Measurements from ENCODE around the gene GALNT7.
"Not testable (repeated sequence)": the region's sequence is repeated elsewhere in the genome, so short reads cannot be mapped to it uniquely, and the experiment has no call there.

GALNT7 gene

DNA sequence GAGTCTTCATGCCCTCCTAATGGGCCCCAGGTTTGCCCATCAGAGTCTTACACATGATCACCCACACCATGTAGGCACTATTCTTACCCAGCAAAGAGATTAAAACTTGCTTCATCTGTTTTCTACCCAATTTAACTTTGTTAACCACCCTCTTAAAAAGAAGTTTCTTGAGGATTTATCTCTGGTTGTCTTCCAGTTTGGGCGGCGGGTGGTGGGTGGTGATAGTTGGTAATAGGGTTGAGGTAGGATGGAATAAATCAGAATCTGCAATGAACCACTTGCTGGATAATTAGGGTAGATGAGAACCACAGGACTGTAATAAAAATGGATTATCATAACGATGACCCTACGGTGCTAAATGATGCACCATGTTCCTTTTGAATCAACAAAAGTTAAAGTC is 30.9 kb downstream of the GALNT7 start:
- DNase-seq = no peak

DNA sequence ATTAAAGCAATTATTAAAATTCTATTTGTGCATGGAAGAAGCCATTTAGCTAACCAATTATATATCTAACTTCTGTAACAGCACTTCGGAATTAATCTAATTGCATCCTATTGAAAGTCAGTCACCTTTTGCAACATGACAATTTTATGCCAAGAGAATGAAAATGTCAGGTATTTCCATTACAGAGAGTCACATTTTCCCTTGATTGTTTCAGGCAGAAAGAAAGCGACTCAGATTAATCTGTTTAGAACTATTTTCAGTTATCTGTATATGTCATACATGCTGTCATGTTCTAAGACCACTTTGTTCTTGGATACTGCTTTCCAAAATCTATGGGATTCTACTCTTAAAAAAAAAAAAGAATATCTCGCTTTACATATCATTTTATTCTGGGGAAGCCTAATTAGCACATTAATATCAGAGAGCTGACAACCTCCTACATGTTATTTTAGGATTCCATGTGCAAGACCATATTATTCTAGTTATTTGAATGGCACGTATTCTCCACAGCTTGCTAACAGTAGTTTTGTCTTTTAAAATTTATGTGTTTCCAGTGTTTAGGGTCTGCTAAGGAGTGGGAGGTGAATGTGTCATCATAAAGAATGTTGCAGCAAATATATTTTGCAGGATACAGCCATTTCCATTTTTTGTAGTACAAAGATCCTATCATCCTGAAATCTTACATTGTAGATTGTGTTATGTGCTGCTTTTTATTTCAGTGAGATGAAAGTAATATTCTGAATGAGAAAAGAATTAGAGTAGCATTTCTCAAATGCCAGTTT is 31.7 kb downstream of the GALNT7 start:
- no peak for DNase-seq

DNA sequence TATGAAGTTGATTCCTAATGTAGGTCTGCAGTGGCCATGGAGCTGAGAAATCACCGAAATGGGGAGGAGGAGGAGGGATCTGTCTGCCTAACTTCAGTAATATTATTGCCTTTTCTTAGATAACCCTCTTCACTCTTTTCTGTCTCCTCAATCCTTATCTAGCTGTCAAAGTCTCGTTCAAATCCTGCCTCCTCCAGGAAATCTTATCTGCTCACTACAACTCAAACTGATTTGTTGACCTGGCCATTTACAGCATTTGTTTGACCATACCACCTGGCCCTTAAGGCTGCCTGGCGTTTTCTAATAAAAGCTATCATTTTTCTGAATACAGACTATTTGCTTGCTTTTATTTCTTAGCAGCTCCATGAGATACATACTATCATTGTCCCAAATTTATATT is 33.8 kb downstream of the GALNT7 start:
- DNase-seq = no peak

DNA sequence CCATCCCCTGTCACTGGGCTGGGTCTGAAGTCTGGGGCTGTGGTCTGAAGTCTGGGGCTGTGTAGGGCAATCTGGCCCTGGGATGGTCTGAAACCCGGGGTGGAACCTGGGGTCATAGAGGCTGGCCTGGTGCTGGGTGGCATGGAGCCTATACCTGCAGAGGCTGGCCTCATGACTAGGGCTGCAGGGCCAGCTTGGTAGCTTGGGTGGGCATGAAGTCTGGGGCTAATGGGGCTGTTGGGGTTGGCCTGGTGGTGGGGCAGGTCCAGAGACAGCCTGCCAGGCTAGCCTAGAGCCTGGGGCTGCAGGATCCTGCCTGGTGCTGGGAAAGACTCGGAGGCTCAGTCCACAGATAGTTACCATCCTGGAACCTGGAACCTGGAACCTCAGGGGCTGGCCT is 37.0 kb downstream of the GALNT7 start:
- no peak for DNase-seq

DNA sequence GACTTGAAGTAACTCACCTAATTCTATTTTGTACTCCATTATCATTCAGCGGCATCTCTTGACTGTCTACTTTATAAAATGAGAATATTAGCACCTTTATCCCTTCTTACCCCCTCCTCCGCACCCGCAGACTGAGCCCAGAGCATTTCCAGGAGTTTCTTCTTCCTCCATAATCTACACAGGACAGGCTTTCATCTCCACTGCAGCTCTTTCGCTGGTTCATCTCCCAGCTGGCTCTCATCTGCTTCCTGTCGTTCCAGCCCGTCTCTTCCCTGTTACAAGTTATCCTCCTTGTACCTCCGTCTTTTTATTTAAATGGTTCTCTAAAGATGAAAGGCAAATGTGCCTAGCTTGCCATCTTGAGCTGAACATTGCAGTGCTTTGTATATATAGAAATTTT is 39.8 kb downstream of the GALNT7 start:
- no peak for DNase-seq

DNA sequence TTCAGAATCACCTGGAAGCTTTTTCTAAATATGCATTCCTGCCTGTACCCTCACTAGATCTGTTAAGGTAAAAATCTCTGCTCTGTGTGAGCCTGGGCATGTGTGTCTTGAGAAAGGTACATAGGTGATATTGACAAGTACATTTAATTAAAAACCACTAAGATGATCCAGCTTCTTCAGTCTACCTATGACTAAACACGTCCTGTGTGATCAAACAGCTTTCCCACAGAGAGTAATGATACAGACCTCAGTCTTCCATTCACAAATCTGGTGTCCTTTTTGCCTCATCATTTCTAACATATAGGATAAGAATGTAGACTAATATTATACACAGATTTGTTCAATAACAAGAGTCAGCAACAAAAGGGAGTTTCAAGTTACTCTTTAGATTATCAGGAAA is 42.6 kb downstream of the GALNT7 start:
- DNase-seq = no peak

GRCh38 chr4:173211838-173212237 is 43.2 kb downstream of the GALNT7 start:
- no peak for DNase-seq

DNA sequence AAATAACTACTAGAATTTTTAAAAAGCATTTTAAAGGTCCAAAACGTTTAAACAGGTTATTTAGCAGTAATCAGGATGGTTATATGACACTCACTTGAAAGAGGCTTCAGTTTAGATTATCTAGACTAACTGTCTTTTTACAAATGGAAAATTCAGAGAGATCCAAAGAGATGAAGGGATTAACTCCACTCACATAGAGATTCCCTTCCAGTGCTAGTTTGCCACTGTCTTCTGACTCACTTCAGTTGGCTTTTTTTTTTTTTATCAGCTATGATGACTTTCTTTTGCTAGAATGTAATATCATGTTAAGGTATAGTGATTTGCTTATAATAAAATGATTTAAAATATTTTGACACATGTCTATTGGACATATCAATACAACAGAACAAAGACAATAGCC is 43.8 kb downstream of the GALNT7 start:
- DNase-seq = peak in 1 of 2 experiments; percentile 3

DNA sequence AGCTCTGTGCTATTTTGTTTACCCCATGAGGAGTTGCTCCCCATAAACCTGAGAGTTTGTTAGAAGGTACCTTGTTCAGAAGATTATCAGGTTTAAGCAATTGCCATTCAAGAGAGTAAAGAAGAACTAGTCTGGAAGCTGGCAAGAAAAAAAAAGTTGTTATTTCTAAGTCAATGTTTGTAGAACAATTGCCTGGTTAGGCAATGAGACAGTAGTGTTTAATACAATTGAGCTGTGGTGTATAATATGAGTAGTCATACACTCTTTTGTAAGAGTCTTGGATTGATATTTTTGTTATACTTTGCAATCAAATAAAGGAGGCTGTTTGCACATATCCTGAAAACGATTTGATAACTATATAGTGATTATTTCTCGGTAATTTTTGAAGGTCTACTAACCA is 44.7 kb downstream of the GALNT7 start:
- no peak for DNase-seq

DNA sequence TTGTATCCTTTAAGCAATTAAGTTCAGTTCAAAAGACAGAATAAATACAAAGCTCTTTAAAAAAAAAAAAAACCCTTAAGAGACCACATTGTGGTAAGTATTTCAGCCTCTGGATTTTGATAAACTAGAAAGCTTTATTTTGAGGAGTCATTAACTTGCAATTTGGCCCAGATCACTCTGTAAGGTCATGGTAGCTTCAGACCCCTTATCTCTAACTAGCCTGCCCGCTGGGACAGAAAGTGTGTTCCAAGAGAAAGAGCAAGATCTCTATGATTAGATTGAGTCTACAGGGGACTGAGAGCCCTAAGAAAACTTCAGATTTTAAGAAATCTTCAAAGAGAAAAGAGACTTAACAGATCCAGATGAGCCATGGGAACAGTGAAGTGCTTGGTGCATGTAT is 45.6 kb downstream of the GALNT7 start:
- no peak for DNase-seq

GRCh38 chr4:173214661-173215060 is 46.0 kb downstream of the GALNT7 start:
- DNase-seq = peak in 1 of 2 experiments; percentile 4

DNA sequence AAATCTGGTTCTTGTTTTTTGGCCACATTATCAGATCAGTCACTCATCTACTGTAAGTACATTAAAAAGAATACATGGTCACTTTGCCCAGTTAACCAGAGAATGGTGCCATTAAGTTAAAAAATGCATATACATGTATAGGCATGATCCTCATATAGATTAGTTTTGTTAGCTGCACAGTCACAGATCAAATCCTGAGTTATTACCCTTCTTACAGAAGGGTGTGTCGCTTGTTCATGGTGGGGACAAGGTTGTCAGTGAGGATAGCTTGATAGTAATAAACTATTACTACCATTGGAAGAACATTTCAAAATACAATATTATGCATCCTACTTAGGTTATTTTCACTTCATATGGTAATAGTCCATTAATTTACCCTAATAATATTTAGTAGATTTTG is 48.5 kb downstream of the GALNT7 start:
- no peak for DNase-seq

- DNase-seq = peak in 1 of 2 experiments; percentile 61
Observed at GRCh38 chr4:173217727-173218126, 49.1 kb downstream of the GALNT7 start.

- no peak for DNase-seq
Observed at GRCh38 chr4:173218411-173219125, 50.0 kb downstream of the GALNT7 start.

DNA sequence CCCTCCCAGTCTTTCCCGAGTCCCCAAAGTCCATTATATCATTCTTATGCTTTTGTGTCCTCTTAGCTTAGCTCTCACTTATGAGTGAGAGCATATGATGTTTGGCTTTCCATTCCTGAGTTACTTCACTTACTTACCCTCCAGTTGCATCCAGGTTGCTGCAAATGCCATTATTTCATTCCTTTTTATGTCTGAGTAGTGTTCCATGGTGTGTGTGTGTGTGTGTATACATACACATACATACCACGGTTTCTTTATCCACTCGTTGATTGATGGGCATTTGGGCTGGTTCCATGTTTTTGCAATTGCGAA is 50.5 kb downstream of the GALNT7 start:
- DNase-seq = not testable (repeated sequence)

- no peak for DNase-seq
Observed at GRCh38 chr4:173223743-173224142, 55.1 kb downstream of the GALNT7 start.

DNA sequence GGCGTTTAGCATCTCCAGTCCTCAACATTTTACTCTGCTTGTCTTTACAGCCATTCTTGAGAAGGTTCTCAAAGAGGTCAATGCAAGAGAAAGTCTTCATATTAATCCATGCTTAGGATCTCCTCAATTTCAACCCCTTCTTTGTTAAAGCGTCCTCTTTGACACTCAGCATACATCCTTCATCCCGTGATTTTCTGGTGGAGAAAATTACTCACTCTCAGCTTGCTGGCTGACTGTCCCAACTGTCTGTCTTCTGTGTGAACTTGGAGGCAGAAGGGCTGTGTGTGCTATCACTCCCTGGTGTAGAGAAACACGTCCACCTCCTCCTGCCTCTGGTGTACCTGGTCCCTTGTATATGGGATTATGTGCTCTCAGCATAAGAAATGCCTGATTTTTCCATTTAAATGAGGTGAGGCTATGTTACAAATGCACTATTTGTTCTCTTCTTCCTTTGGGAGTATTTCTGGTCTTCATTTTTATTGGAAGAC is 57.8 kb downstream of the GALNT7 start:
- no peak for DNase-seq

DNA sequence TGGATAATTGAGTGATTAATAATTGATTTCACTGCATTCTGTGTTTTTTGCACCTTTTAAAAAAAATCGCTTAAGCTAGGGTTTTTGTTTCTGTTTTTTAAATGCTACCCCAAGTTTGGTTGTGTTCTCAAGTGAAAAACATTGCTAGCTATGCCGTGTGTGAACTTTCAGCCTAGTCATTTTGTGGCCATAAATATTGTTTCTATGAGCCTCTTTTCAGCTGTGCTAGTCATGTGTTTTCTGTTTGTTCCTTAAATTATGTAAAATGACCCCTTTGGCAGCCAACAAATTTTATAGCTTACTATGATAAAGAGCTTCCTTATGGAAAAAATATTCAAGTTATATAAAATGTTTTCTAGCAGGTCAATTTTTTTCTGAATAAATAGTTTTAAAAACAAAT is 59.1 kb downstream of the GALNT7 start:
- DNase-seq = no peak

DNA sequence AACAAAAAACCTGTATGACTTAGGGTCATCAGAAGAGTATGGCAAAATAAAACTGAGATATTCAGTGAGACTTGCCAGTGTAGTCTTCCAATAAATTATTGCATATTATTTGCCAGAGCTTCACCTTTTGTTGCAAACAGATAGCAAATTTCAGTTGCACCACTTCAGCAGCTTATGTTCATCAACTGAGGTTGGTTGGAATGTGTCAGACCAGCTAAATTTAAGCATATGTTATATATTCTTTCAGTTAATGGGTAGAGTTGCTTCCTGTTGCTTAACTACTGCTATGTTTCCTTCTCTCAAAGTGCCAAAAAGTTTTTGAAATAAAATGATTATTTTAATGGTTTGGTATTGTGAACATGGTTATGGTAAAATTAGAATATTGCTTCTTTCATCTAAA is 61.5 kb downstream of the GALNT7 start:
- no peak for DNase-seq

DNA sequence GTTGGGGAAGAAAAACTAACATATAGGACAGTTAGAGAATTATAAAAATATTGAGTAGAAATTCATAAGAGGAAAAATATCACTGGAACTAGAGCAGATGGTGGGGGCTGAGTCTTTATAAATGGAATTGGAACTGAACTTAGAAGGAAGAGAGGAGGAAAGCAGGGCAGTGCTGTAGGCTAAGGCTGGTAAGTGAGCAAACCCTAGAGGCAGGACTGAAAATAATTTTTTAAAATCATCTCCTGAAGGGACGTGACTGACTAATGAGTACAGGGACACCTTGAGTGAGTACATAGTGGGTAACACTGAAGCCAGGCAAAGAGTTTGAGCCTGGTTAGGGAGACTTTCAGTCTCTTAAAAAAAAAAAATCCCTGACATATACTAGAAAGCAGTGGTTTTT is 63.3 kb downstream of the GALNT7 start:
- DNase-seq = peak in 1 of 2 experiments; percentile 53

DNA sequence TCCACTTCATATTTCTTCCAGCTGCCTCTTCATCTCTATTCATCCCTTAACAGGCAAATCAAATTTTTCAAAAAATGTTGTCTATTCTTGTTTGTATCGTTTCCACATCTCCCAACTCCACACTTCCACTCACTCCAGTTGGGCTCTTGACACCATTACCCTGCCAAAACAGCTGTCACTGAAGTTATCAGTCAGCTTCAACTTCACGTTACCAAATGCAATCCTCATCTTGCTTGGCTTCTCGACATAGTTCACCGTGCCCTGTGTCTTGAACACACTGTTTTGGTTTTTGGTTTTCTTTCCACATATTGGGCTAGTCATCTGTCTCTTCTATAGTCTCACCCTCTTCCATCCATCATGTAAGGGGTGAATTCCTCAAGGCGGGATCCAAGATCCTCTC is 65.2 kb downstream of the GALNT7 start:
- DNase-seq = no peak

- DNase-seq = no peak
Observed at GRCh38 chr4:173235050-173235449, 66.4 kb downstream of the GALNT7 start.

- DNase-seq = peak; percentile 67 to 81
Observed at GRCh38 chr4:173236301-173236700, 67.7 kb downstream of the GALNT7 start.

DNA sequence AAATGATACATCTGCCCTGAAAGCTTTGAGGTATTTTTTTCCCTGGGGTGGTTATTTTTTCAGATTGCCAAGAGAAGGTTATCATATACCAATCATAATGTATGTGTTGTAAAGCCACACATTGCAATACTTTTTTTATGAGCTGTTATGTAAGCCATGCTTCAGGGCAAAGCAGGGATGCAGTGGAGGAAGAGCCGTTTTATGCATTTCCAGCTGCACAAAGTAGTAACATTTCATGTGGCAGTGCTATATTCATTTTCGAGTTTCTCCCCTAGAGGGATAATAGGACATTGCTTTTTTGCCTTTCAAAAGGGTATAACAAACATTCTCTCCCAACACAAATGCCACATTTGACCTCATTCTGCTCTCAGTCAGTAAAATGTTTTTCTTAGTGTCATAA is 68.5 kb downstream of the GALNT7 start:
- no peak for DNase-seq

DNA sequence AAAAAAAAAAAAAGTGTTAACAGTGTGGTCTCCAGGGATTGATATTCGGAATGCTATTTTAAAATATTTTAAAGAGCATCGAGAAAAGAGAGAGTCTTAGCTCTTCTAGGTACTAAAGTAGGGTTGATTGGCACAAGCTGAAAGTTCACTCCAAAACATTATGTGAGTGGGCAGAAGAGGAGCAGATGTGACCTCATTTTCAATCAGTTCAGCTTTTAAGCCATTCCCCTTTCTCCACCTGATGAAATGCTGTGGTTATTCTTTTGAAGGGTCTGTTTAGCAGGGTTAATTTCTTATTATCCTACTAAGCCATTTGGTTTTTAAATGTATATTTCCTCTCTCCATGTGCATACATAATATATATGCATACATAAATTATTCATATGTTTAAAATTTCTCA is 69.2 kb downstream of the GALNT7 start:
- DNase-seq = peak; percentile 38 to 65
